Activated T-cell treated with anti-CD3 and anti-CD28 coated beads, Interleukin-2, amount 50 U/mL, for 72 hours (primary cell): ENCODE measurements around the gene WNT8A. TPM values are rescaled to one million over a fixed set of nuclear protein-coding genes. Genes with fewer than 3 reads are reported as not detected.
"Not testable (repeated sequence)": the region's sequence is repeated elsewhere in the genome, so short reads cannot be mapped to it uniquely, and the experiment has no call there.

ENCODE experiments used
- ATAC-seq, 2 donors: fragments of 150-1000 bp; cut with Tn5 transposase; replicated peaks in 1 of 2; 2 replicates each; pipeline ENCODE4 v1.10.0; 2021; ENCODE audit warnings: moderate library complexity in 2 of 2, mild to moderate bottlenecking in 1 of 2
- DNase-seq, 2 donors: peaks; one replicate each; pipeline ENCODE4 v3.0.0; 2021 to 2022; ENCODE audit warnings: mixed read lengths in 1 of 2
- H3K27ac Mint-ChIP-seq: one replicate; pipeline ENCODE4 v1.8.0; 2022; ENCODE audit warnings: mild to moderate bottlenecking, moderate library complexity, mixed read lengths
- H3K27me3 Mint-ChIP-seq: one replicate; pipeline ENCODE4 v1.8.0; 2022; ENCODE audit warnings: low read depth, mixed read lengths
- H3K36me3 Mint-ChIP-seq, 2 donors: one replicate each; pipeline ENCODE4 v1.8.0; 2022; ENCODE audit warnings: mixed read lengths in 2 of 2, mild to moderate bottlenecking in 1 of 2; ENCODE audit not compliant: insufficient read depth in 2 of 2
- H3K4me1 Mint-ChIP-seq: one replicate; pipeline ENCODE4 v1.8.0; 2022; ENCODE audit warnings: low read depth, mixed read lengths
- H3K4me3 Mint-ChIP-seq, 2 donors: one replicate each; pipeline ENCODE4 v1.8.0; 2022; ENCODE audit warnings: mild to moderate bottlenecking in 2 of 2, mixed read lengths in 2 of 2, moderate library complexity in 2 of 2
- H3K9me3 Mint-ChIP-seq, 2 donors: one replicate each; pipeline ENCODE4 v1.8.0; 2022; ENCODE audit warnings: mixed read lengths in 2 of 2
- total RNA-seq, 2 donors: library from RNA; stranded (reverse); gene quantifications; one replicate each; pipeline ENCODE4 v1.2.3, GENCODE V29; 2022

WNT8A gene, protein sequence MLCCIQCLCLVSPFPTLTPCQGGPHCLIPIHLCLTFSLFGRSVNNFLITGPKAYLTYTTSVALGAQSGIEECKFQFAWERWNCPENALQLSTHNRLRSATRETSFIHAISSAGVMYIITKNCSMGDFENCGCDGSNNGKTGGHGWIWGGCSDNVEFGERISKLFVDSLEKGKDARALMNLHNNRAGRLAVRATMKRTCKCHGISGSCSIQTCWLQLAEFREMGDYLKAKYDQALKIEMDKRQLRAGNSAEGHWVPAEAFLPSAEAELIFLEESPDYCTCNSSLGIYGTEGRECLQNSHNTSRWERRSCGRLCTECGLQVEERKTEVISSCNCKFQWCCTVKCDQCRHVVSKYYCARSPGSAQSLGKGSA
- not detected for total RNA-seq

GRCh38 chr5:138083702-138084101 lies at the start of gene WNT8A:
Gene WNT8A, plus strand, starts transcription at chr5:138084033. Its CDS starts 95 bp downstream, at chr5:138084128.
- DNase-seq (no peak), ATAC-seq (no peak)
- H3K9me3 Mint-ChIP-seq: no peaks in the 10 kb centered on the region
- H3K36me3 Mint-ChIP-seq: no peaks in the 10 kb centered on the region
- H3K27me3 Mint-ChIP-seq: no peaks in the 10 kb centered on the region
- H3K4me1 Mint-ChIP-seq: peaks cover 18% of the 10 kb centered on the region
- no peak within 1 kb of the TSS for H3K4me3 Mint-ChIP-seq
- no peak within 1 kb of the TSS for H3K27ac Mint-ChIP-seq

DNA sequence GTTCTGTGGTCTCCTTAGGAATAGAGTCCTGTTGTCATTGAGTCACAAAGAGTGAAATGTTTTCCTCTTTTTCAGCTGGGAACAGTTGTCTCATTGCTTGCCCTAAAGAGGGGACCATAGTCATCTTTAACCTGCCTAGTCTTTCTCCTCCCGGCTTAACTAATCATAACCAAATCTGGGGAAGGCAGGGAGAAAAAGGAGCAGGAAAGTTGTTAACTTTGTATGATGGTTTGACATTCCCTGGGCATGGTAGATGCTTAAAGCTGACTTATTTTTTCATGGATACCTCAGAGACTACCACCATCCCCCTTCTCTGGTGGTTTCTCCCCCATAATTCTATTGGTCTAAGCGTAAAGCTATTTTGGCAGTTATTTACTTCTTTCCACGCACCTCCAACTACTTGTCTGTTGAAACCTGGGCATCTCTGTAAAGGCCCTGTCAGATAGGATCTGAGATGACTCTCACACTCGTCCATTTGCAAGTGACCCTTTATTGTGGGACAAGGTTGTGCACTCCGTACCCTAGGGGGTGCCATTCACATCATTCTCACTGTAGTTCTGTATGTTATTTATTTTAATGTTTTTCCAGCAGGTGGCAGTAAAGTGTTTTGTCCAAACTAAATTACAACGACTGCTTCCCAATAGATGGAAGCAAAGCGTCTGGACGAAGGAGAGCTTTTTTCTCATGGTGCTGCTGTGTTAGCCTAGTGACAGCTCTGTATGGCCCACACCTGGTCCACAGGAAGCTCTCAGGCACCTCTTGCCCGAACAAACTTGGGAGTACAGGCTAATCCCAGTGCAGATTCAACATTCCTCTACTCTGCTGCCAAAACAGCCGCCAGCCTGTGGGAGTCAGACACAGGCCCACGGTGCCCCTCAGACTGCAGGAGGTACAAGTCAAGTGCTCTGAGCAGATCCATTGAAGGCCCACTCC lies 48.0 kb upstream of the WNT8A start:
- peaks cover 40% of the 10 kb centered on the region for H3K4me1 Mint-ChIP-seq
- peak; percentile 60 to 63 for ATAC-seq
- H3K27ac Mint-ChIP-seq: no peak overlapping the region
- peaks cover 2 to 3% of the 10 kb centered on the region in 2 donors for H3K36me3 Mint-ChIP-seq
- H3K27me3 Mint-ChIP-seq: no peaks in the 10 kb centered on the region
- H3K9me3 Mint-ChIP-seq: no peaks in the 10 kb centered on the region
- H3K4me3 Mint-ChIP-seq: peak overlapping the region; percentile 12 to 13
- DNase-seq: peak; percentile 67 to 74

DNA sequence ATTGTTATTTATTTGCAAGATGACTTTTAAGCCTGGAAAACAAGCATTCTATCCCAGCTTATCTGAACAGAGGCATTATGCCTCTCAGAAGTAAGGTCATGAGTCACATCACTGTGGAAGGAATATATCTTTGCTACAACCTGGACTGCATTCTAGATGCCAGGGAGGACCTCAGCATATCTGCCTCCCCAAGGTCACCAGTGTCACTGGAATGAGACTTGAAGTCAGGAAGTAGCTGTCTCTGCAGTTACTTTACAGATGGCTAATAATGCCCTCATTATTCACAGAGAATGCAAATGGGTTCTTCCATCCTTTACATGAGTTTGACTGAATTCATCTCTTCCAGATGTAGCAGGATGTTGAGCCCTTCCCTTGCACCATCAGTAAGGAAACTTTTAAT lies 46.6 kb upstream of the WNT8A start:
- Mint-ChIP-seq H3K4me3 (no peak overlapping the region), H3K4me1 (peaks cover 27% of the 10 kb centered on the region), H3K27ac (no peak overlapping the region), H3K27me3 (no peaks in the 10 kb centered on the region), H3K36me3 (peaks cover 0 to under 1% of the 10 kb centered on the region in 2 donors), H3K9me3 (no peaks in the 10 kb centered on the region)
- ATAC-seq (no peak), DNase-seq (no peak)

DNA sequence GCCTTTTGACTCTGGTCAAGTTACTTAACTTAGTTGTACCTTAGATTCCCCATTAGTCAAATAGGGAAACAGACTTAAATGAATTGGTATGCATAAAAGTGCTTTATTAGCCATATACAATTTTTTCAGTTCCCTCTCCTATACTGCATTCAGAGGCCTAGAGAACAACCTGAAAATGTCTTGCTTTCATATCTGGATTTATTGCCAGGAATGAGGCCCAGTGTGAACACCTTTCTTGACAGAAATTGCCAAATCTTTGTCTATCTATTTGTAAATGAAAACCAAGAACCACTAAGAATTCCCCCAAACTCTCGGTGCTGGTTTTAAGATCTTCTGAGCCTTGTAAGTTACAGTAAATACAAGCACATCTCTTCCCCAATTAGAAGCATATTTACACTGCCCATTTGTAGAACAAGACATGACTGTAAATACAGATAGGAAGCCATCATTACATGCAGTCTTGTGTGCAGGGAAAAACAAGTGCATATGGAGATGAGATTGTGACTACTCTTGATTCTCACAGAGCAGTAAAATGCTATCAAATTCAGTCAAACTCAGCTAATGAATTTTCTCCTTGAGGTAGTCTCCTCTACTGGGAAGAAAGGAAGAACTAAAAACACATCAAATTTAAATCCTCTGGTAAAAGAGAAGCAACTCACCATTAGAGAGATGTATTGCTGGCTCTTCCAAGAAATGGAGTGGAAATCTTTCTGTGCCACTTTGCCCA lies 45.8 kb upstream of the WNT8A start:
- Mint-ChIP-seq H3K9me3 (no peaks in the 10 kb centered on the region), H3K36me3 (no peaks in the 10 kb centered on the region), H3K27ac (peak overlapping the region; percentile 78), H3K27me3 (no peaks in the 10 kb centered on the region), H3K4me1 (peaks cover 27% of the 10 kb centered on the region), H3K4me3 (peak overlapping the region in 1 of 2 donors; percentile 23)
- no peak for DNase-seq
- no peak for ATAC-seq

DNA sequence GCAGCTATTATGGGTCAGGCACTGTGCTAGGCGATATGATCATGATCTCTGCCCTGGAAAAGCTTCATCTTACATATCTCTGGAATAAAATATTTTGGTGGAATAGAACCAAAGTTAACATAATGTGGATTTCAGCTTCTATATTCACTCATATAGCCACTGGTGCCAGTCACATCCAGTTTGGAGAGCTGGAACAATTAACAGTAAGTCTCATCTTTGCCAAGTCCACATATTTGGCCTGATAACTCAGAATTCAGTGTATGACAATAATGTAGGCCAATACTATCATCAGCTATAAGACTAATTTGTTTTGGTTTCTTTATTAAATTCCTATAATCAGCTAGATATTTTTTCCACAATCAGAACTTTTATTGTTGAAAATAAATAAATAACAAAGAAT lies 45.0 kb upstream of the WNT8A start:
- H3K9me3 Mint-ChIP-seq: no peaks in the 10 kb centered on the region
- no peak overlapping the region for H3K27ac Mint-ChIP-seq
- no peaks in the 10 kb centered on the region for H3K27me3 Mint-ChIP-seq
- ATAC-seq: no peak
- no peak for DNase-seq
- no peaks in the 10 kb centered on the region for H3K36me3 Mint-ChIP-seq
- H3K4me1 Mint-ChIP-seq: peaks cover 23% of the 10 kb centered on the region
- no peak overlapping the region for H3K4me3 Mint-ChIP-seq

- not testable (repeated sequence) for H3K27me3 Mint-ChIP-seq, ATAC-seq, H3K9me3 Mint-ChIP-seq, H3K36me3 Mint-ChIP-seq, H3K4me1 Mint-ChIP-seq, H3K27ac Mint-ChIP-seq, DNase-seq, H3K4me3 Mint-ChIP-seq
Measured at GRCh38 chr5:138045283-138045682, 38.5 kb upstream of the WNT8A start.

DNA sequence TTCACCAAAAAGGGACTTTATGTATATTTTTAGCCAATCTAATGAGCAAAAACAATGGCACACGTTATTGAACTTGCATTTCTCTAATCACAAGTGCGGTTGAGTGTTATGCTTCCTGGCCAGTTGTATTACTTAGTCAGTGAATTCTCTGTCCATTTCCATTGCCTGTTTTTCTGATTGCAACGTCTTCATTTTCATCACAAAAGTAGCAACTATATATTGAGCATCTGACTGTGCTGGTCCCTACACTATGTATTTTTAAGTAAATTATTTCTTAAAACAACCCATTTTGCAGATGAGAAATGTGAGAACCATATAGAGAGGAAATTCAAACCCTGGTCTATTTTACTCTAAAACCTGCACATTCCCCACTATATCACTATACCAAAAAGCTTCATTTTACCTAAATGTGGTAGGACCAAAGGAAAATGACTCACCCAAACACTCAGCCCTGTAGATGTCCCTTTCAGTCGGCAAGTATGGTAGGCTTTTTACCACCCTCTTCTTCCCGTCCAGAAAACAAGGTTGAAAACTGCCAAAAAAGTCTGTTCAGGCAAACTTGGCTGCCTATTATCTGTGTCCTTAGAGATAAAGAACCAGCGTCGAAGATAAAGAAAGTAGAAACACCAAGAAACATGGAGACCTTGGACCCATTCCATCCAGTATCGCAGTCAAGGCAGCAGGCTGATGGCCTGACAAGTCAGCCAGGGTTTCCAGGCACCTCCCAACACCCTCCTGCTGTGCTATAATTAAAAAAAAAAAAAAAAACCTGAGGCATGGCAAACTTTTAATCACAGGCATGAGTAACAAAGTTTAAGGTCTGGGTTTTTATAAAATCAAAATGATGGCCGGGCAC lies 32.2 kb upstream of the WNT8A start:
- no peaks in the 10 kb centered on the region for H3K27me3 Mint-ChIP-seq
- peaks cover 9% of the 10 kb centered on the region for H3K4me1 Mint-ChIP-seq
- no peak for DNase-seq
- ATAC-seq: no peak
- no peaks in the 10 kb centered on the region for H3K9me3 Mint-ChIP-seq
- H3K27ac Mint-ChIP-seq: no peak overlapping the region
- H3K4me3 Mint-ChIP-seq: no peak overlapping the region
- H3K36me3 Mint-ChIP-seq: no peaks in the 10 kb centered on the region

DNA sequence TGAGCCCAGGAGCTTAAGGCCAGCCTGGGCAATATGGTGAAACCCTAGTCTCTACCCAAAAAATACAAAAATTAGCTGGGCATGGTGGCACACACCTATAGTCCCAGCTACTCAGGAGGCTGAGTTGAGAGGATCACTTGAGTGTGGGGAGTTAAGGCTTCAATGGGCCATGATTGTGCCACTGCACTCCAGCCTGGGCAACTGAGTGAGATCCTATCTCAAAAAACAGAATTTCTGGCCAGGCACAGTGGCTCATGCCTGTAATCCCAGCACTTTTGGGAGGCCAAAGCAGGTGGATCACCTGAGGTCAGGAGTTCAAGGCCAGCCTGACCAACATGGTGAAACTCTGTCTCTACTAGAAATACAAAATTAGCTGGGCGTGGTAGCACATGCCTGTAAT lies 31.1 kb upstream of the WNT8A start:
- H3K27me3 Mint-ChIP-seq, H3K36me3 Mint-ChIP-seq, H3K27ac Mint-ChIP-seq, H3K4me1 Mint-ChIP-seq, H3K4me3 Mint-ChIP-seq, H3K9me3 Mint-ChIP-seq, ATAC-seq, DNase-seq: not testable (repeated sequence)

DNA sequence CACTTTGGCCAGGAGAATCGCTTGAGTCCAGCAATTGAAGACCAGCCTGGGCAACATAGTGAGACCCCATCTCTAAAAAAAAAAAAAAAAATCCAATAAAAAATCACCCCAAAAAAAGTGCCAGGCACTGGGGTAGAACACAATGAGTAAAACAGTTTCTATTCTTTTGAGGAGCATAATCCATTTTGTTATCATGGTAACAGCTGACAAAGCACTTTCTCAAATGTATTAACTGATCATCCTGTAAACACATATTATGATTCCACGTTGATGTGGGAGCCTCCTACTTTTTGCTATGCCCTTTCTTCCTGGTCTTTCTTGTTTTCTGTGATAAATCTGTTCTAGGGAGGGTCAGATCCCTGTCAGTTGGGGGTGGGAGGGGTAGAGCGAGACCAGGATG lies 30.3 kb upstream of the WNT8A start:
- Mint-ChIP-seq H3K9me3 (no peaks in the 10 kb centered on the region), H3K4me3 (peak overlapping the region in 1 of 2 donors; percentile 26), H3K27me3 (no peaks in the 10 kb centered on the region), H3K27ac (no peak overlapping the region), H3K4me1 (peaks cover 9% of the 10 kb centered on the region), H3K36me3 (no peaks in the 10 kb centered on the region)
- DNase-seq (no peak), ATAC-seq (peak in 1 of 2 donors; percentile 15)

GRCh38 chr5:138054206-138054605 lies 29.6 kb upstream of the WNT8A start:
- DNase-seq (no peak), ATAC-seq (no peak)
- Mint-ChIP-seq H3K27me3 (no peaks in the 10 kb centered on the region), H3K4me3 (peak overlapping the region in 1 of 2 donors; percentile 26), H3K4me1 (peaks cover 9% of the 10 kb centered on the region), H3K9me3 (no peaks in the 10 kb centered on the region), H3K27ac (peak overlapping the region; percentile 58), H3K36me3 (no peaks in the 10 kb centered on the region)

GRCh38 chr5:138054847-138055558 lies 28.8 kb upstream of the WNT8A start:
- no peaks in the 10 kb centered on the region for H3K9me3 Mint-ChIP-seq
- peaks cover 9% of the 10 kb centered on the region for H3K4me1 Mint-ChIP-seq
- H3K4me3 Mint-ChIP-seq: no peak overlapping the region
- no peaks in the 10 kb centered on the region for H3K36me3 Mint-ChIP-seq
- ATAC-seq: no peak
- no peaks in the 10 kb centered on the region for H3K27me3 Mint-ChIP-seq
- H3K27ac Mint-ChIP-seq: no peak overlapping the region
- DNase-seq: no peak

DNA sequence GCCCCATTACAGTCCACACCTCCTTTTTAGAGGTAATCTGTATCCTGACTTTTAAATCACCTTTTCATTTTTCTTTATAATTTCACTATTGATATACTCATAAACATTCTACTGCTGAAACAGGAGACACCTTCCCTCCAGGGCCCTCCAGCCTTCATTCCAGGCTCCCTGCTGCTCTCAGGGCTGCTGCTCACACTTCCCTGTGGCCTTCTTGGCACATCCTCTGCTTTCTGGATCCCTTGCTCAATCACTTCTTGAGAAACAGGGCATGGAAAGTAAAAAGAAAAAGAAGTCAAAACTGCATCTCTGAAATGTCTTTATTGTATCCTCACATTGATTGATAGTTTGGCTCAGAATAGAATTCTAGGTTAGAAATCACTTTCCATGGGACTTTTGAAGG lies 19.3 kb upstream of the WNT8A start:
- Mint-ChIP-seq H3K9me3 (no peaks in the 10 kb centered on the region), H3K36me3 (no peaks in the 10 kb centered on the region), H3K27me3 (no peaks in the 10 kb centered on the region), H3K4me1 (peaks cover 6% of the 10 kb centered on the region), H3K27ac (no peak overlapping the region), H3K4me3 (no peak overlapping the region)
- DNase-seq (no peak), ATAC-seq (no peak)
